Ovary (tissue), 3 donors: ENCODE results near the gene RBPJL.

Experiments used
- CTCF ChIP-seq, 3 donors: fragments of 450-650 bp in 2 of 3; fragments of 200-600 bp in 1 of 3; IDR thresholded peaks; one replicate each; pipeline versions ENCODE4 v1.5.1 to v1.8.0; 2016 to 2022; ENCODE audit warnings: antibody characterized with exemption in 3 of 3, mild to moderate bottlenecking in 1 of 3
- EP300 ChIP-seq: sonication (generic); formaldehyde crosslinking; IDR thresholded peaks from one replicate; pipeline ENCODE4 v1.6.1; 2017; ENCODE audit warnings: antibody characterized with exemption
- POLR2A ChIP-seq: fragments of 450-650 bp; IDR thresholded peaks from one replicate; pipeline ENCODE4 v1.6.1; 2017; ENCODE audit warnings: antibody characterized with exemption, mild to moderate bottlenecking, moderate library complexity
- donor health status: DM: no; HTN: no; CAD: no.

- TF ChIP-seq CTCF (IDR thresholded peaks at IDR 0.05) (no peak), POLR2A (no peak), EP300 (no peak)
Measured at GRCh38 chr20:45339799-45340198, 33.2 kb downstream of the RBPJL start.
